Testis (tissue), 3 donors: ENCODE results near the gene ATP6V0D1. TPM values are rescaled to one million over a fixed set of nuclear protein-coding genes. Genes with fewer than 3 reads are reported as not detected.

Experiments
- DNase-seq: peaks from one replicate; pipeline ENCODE4 v3.0.0-alpha.2; 2019
- H3K27ac ChIP-seq, 2 donors: fragments of 200-600 bp; sonication (generic); one replicate each; pipeline ENCODE4 v1.5.1; 2019
- H3K27me3 ChIP-seq: fragments of 200-600 bp; sonication (generic); one replicate; pipeline ENCODE4 v1.5.1; 2019
- H3K36me3 ChIP-seq: fragments of 200-600 bp; sonication (generic); one replicate; pipeline ENCODE4 v1.5.1; 2017; ENCODE audit warnings: low read depth; ENCODE audit errors: missing control alignments
- H3K4me1 ChIP-seq: fragments of 200-600 bp; sonication (generic); one replicate; pipeline ENCODE4 v1.5.1; 2019
- H3K4me3 ChIP-seq, 2 donors: fragments of 200-600 bp; sonication (generic); one replicate each; pipeline ENCODE4 v1.5.1; 2017 to 2019
- H3K9me3 ChIP-seq: fragments of 200-600 bp; sonication (generic); one replicate; pipeline ENCODE4 v1.5.1; 2017
- POLR2A ChIP-seq: fragments of 450-650 bp; IDR thresholded peaks from one replicate; pipeline ENCODE4 v1.6.1; 2017; ENCODE audit warnings: antibody characterized with exemption, mild to moderate bottlenecking, moderate library complexity
- WGBS, 2 donors: methylation state at CpG; one replicate each; pipeline ENCODE4 v1.1.5; 2018; 5-methylcytosine and 5-hydroxymethylcytosine counted together
- intact Hi-C: fragments of 100-400 bp; cut with DNase I; formaldehyde crosslinking; loops from one replicate; pipeline ENCODE4 v1.15.1; 2023; ENCODE audit warnings: low total_unique reads
- polyA plus RNA-seq: library from polyadenylated mRNA; stranded (reverse); fragments of 350-450 nt; fragmentation: Illumina TruSeq; extraction: RNeasy Lipid Tissue Mini Kit (QIAGEN cat#74804); gene quantifications from one replicate; pipeline ENCODE4 v1.2.3, GENCODE V29; 2014; ENCODE audit warnings: low read depth, low replicate concordance; ENCODE audit not compliant: insufficient read depth
- total RNA-seq, 2 donors: library from RNA; depleted of rRNA; stranded (reverse); fragments of >200 nt; gene quantifications; one replicate each; pipeline ENCODE4 v1.2.3, GENCODE V29; 2016
- TF ChIP-seq, protein P1 (sequence below), 3 experiments: fragments of 450-650 bp in 2 of 3; fragments of 200-600 bp in 1 of 3; sonication (generic) in 1 of 3; IDR thresholded peaks; one replicate each; pipeline ENCODE4 v1.5.1; 2016 to 2019; ENCODE audit warnings: antibody characterized with exemption in 3 of 3, mild to moderate bottlenecking in 2 of 3, moderate library complexity in 1 of 3

Gene ATP6V0D1
- total and polyA plus RNA-seq, 3 donors from 2014 or later: 95.0 to 165 (median 135) TPM

DNA sequence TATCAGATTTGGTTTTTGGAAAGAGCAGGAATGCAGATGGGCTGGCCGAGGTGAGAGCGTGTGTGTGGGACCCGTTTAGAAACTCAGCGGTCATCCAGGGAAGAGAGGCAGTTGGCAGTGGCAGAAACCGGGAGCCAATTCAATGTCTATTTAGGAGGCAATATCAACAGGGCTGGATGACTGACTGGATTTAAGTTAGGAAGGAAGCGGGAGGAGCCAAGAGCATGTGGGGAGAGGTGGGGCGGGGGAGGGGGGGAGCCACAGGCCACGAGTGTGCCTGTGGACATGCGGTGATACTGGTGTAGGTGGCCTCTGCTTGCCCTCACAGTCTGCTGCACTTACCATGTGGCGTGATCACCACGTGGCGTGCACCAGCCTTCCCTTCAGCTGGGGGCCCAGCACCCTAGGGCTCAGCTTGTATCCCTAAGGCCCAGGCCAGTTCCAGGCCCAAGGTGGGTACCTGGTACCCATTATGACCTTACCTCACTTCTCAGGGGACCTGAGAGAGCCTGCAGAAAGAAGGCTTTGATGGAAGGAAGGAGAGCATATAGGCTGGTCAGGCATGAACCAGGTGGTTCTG is 76.9 kb downstream of the ATP6V0D1 start:
- H3K4me1 ChIP-seq: peaks cover 6% of the 10 kb centered on the region
- WGBS, 2 donors: 88 to 92% methylated on average over 7 to 12 of the region's 12 CpGs
- no peak overlapping the region for H3K4me3 ChIP-seq
- TF ChIP-seq POLR2A: no peak
- TF ChIP-seq, protein P1, sequence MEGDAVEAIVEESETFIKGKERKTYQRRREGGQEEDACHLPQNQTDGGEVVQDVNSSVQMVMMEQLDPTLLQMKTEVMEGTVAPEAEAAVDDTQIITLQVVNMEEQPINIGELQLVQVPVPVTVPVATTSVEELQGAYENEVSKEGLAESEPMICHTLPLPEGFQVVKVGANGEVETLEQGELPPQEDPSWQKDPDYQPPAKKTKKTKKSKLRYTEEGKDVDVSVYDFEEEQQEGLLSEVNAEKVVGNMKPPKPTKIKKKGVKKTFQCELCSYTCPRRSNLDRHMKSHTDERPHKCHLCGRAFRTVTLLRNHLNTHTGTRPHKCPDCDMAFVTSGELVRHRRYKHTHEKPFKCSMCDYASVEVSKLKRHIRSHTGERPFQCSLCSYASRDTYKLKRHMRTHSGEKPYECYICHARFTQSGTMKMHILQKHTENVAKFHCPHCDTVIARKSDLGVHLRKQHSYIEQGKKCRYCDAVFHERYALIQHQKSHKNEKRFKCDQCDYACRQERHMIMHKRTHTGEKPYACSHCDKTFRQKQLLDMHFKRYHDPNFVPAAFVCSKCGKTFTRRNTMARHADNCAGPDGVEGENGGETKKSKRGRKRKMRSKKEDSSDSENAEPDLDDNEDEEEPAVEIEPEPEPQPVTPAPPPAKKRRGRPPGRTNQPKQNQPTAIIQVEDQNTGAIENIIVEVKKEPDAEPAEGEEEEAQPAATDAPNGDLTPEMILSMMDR (IDR thresholded peaks at IDR 0.05): no peak
- intact Hi-C loops: no loop called here
- no peaks in the 10 kb centered on the region for H3K36me3 ChIP-seq
- no peak overlapping the region for H3K27ac ChIP-seq
- DNase-seq: no peak
- H3K9me3 ChIP-seq: no peaks in the 10 kb centered on the region
- H3K27me3 ChIP-seq: no peaks in the 10 kb centered on the region

DNA sequence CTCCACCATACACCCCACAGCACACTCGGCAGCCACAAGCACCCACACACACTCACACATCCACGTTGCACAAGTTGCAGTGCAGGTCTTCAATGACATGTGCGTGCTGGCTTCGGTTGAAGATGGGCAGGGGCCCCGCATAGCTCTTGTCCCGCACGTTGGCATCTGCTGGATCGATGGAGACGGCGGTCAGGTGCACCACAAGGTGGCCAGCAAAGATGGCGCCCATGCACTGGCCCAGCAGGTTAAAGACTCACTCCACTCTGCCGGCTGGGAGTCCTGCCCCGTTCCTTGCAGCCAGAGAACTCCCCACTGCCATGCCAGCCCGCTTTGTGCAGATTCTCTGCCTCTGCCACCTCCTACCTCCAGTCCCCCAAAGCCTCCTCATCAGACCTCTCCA is 80.1 kb downstream of the ATP6V0D1 start:
- TF ChIP-seq, protein P1 (IDR thresholded peaks at IDR 0.05): no peak
- no peak for TF ChIP-seq POLR2A
- intact Hi-C loops: no loop called here

DNA sequence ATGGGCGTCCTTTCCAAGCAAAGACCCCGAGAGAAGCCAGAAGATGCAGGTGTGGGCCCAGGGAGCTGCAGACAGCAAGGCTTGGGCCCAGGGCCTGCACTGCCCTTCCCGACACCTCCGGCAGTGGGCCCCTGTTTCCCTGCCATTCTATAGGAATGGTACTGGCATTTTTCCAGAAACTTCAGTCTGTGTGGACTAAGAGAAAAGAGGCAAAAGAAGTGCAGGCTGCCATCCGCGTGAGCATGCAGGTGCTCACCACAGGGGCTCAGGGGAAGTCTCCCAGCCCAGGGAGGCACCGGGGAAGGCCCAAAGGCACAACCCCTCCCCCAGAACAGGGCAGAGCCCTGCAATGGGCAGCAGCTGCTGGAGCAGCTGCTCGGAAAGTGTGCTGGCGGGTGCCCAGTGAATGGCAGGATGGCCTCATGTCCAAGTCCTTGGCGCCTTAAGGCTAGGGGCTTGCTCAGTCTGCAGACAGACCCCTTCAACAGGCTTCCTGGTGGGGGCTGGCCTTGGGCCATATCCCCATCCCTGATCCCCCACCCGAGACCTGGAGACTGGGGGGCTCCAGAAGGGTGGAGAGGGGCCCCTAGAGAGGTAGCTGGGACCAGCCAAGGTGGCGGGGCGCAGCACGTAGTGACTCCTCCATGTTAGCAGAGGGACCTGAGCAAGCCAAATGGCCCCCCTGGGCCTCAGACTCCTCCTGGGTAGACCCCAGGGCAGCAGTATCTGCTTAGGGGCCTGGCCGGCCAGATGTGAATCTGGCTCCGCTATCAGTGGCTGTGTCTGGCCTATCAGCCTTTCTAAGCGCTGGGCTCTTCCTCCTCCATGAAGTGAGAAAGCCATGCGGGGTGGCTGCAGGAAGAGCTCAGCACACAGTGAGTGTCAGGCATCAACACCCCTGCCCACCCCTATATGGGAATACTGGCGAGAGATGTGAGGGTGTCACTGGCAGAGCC is 80.9 kb downstream of the ATP6V0D1 start:
- Histone ChIP-seq H3K27me3 (no peaks in the 10 kb centered on the region), H3K36me3 (no peaks in the 10 kb centered on the region), H3K9me3 (no peaks in the 10 kb centered on the region), H3K27ac (no peak overlapping the region), H3K4me3 (no peak overlapping the region), H3K4me1 (peaks cover 17% of the 10 kb centered on the region)
- intact Hi-C loops: no loop called here
- no peak for DNase-seq
- WGBS, 2 donors: 72 to 77% methylated on average over 12 to 18 of the region's 19 CpGs
- TF ChIP-seq, protein P1 (IDR thresholded peaks at IDR 0.05): peak in 1 of 3 experiments; percentile 4
- no peak for TF ChIP-seq POLR2A

More for the DNA sequence above, 80.1 kb downstream of the ATP6V0D1 start:
- 95 to 100% methylated on average over 11 to 14 of the region's 14 CpGs for WGBS, 2 donors
- Histone ChIP-seq H3K27me3 (no peaks in the 10 kb centered on the region), H3K4me1 (peaks cover 13% of the 10 kb centered on the region), H3K4me3 (no peak overlapping the region), H3K36me3 (no peaks in the 10 kb centered on the region), H3K27ac (no peak overlapping the region), H3K9me3 (no peaks in the 10 kb centered on the region)
- no peak for DNase-seq

DNA sequence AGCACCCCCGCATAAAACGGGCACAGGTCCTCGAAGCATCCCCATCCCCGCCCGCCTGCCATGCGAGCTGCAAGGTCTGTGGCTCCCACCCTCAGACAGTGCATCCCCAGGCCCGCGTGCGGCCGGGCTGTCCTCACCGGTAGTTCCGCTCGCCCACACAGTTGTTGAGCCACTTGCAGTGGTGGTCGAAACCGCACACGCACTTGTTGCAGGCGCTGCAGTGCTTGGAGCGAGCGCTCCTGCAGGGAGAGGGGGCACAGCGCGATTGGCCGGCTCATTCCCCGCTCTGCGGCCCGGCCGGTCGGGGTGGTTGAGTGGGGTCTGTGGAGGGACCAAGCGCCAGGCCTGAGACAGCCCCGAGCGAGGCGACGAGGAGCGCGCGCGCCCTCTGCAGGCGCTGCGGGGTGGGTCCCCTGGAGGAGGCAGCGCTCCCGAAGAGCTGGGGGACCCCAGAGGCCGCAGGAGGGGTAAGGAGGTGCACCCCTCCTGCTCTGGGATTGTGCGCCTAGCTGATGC is 81.7 kb downstream of the ATP6V0D1 start:
- no peaks in the 10 kb centered on the region for H3K27me3 ChIP-seq
- peaks cover 17% of the 10 kb centered on the region for H3K4me1 ChIP-seq
- no peaks in the 10 kb centered on the region for H3K9me3 ChIP-seq
- 3 to 38% methylated on average over 7 to 30 of the region's 42 CpGs for WGBS, 2 donors
- H3K4me3 ChIP-seq: peak overlapping the region in 1 of 2 donors; percentile 2
- no peaks in the 10 kb centered on the region for H3K36me3 ChIP-seq
- intact Hi-C loops: no loop called here
- TF ChIP-seq, protein P1 (IDR thresholded peaks at IDR 0.05): peak; percentile 28 to 71 (median 66)
- no peak for TF ChIP-seq POLR2A
- peak; percentile 53 for DNase-seq
- H3K27ac ChIP-seq: no peak overlapping the region
